GM18520 (cell line): Measurements from ENCODE around the gene SLC22A17.

Source experiments
- ATAC-seq: cut with Tn5 transposase; IDR thresholded peaks from one replicate; pipeline ENCODE4 v1.9.1; 2021; ENCODE audit not compliant: unreplicated experiment

Gene SLC22A17

DNA sequence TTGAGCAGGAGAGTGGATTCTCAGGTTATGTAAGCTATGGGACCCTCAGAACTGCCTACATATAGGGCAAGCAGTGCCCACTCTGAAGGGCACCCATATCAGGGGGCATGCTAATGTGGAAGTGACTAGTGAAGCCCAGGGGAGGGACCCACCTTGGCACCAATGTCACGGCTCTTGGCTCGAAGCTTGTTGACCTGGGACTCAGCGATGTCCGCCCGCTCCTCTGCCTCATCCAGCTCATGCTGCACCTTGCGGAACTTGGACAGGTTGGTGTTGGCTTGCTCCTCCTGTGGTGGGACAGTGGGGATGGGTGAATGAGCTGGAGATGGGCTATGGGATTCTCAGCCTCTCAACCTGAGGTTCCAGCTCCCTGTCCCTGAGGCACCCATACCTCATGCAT lies 29.6 kb upstream of the SLC22A17 start:
- no peak for ATAC-seq

- no peak for ATAC-seq
Observed at GRCh38 chr14:23381871-23382270, 29.2 kb upstream of the SLC22A17 start.

DNA sequence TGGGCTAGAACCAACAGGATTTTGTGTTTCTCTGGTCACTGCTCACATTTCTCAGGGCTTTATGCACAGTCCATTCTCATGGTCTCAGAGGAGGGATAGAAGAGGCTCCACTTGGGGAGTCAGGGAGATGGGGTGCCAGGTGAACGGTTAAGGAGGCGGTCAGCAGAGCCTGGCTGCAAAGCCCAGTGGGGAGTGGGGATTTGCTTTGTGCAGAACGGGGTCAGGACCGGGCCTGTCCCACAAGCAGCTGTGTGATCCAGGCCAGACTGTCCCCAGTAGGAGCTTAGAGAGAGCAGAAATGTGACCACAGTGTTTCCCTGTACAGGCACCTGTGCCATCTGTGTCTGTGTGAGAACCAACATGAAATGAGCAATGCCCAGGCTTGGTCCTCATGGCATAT lies 28.3 kb upstream of the SLC22A17 start:
- ATAC-seq: no peak

- ATAC-seq: no peak
Observed at GRCh38 chr14:23380197-23380914, 27.7 kb upstream of the SLC22A17 start.

DNA sequence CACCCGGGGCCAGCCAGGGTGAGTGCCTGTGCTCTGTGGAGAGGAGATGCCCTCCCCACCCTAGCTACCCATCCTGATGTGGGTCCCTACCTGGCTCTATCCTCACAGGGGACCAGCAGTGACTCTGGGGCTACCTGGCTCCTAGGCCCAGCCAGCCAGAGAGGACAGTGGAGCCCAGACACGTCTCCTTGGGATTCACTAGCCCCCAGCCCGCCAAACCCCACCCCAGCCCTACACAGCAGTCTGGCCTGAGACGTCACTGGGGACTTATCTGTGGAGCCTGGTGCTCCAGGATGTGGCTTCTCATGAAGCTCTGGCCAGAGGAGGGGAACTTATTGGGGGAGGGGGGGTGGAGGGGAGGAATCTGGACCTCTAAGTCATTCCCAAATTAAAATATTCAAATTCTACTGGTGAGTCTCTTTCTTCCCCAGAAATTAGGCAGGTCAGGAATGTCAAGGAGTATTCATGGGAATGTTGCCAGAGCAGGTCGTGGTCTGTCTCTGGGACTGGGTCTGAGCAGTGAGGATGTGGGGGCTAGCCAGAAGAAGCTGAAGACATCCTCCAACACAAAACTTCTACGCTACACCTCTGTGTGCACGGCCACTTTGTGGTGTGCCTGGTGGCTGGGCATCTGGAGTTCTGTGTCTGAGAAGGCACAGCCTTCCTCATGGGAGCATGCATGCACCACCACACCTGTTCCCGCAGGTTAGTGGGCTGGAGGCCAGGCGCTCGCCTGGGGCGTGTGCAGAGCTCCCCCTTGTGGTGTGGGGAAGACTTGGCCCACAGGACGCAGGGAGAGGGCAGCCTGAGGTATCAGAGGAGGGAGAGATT lies 26.9 kb upstream of the SLC22A17 start:
- no peak for ATAC-seq

DNA sequence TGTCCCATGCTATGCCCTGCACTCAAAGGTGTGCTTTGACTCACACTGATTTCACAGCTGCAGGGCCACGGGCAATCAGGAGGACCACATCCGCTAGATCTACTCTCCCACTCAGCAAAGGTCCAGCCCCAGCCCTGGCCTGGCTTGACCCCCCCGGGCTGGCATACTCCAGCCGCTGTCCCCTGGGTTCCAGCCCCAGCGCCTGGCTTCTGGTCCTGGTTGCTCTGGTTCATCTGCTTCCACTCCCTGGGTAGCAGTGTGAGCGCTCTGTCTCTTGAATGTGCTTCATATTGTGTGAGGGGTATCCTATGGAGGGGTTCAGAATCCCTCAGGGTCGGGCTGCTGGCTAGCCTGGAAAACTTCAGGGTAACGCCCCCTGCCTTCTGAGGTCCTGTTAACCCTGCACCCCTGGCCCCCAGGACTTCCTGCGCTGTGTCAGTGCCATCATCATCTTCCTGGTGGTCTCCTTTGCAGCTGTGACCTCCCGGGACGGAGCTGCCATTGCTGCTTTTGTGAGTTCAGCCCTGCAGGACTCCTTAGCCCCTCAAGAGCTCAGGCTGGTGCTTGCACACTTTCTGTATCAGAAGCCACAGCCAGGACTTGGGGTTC lies 26.0 kb upstream of the SLC22A17 start:
- no peak for ATAC-seq

GRCh38 chr14:23377573-23378563 lies 25.2 kb upstream of the SLC22A17 start:
- ATAC-seq: no peak

DNA sequence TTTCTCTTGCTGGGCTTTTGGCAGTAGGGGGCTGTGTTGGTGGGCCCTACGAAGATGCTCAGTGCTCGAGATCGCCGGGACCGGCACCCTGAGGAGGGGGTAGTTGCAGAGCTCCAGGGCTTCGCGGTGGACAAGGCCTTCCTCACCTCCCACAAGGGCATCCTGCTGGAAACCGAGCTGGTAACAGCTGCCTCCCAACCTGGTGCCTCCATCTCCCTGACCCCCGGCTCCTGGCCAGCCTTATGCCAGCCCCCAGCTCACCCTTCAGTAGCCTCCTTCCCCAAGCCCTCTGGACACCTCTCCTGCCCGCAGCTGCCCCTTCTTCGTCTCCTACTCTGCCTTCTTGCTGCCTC lies 24.5 kb upstream of the SLC22A17 start:
- no peak for ATAC-seq

DNA sequence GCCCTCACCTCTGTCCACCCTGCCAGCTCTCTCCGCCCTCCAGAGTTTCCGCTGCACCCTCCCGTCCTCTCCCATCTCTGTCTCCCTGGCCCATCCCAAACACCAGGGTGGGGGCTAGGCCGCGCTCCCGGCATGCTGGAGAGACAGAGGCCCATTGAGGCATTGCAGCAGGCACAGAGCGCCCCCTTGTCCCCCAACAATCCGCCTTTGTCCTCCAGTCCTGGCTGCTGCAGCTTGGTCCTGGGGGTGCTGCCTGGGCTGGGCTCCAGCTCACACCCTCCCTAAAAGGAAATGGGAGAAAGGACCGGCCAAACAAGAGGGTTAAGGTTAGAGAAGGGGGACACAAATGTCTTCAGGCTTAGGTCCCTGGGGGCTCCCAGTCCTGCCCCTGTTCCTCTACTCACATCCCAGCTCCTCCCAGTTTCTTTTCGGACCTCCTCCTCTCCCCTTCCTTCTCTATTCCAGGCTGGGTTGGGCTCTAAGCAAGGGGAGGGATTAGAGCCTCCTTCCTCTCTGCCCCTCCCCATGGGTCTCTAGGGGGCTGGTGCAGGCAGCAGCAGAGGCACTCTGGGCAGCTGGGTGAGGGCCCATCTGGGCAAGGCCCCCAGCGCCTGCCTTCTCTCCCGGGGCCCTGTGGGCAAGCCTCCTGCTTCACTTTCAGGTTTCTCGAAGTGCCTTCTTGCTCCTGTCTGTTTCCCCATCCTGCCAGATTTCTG lies 24.0 kb upstream of the SLC22A17 start, which contains the start of gene CMTM5:
CMTM5 (plus strand) TSS at position 565 of the 716 bp plus-strand sequence. CDS start 206 bp downstream, outside the sequence.
- no peak for ATAC-seq

- ATAC-seq: no peak
Observed at GRCh38 chr14:23375527-23376251, 23.0 kb upstream of the SLC22A17 start.

GRCh38 chr14:23373041-23373440 lies 20.4 kb upstream of the SLC22A17 start:
- ATAC-seq: no peak

GRCh38 chr14:23372509-23372908 lies 19.8 kb upstream of the SLC22A17 start, which contains the start of gene IL25:
IL25 (plus strand) TSS chr14:23372809.
- no peak for ATAC-seq

- no peak for ATAC-seq
Observed at GRCh38 chr14:23371865-23372264, 19.2 kb upstream of the SLC22A17 start.

DNA sequence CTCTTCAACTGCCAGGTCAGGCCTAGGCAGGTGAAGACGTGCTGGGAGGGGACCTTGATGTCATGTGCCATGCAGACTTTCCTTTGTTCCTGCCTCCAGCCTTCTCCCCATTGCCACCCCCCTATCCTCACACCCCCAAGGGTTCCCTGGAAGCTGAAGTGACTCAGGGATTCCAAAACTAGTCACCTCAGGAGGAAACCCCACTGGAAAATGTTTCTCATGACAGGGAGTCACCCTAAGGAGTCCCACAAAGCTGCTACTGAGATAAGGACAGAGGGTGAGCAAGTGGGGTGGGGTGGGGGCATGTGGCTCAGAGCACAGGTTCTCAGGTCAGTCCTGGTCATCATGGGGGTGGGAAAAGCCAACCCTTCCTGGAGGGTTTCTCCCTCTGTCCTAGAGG lies 17.5 kb upstream of the SLC22A17 start:
- no peak for ATAC-seq

- ATAC-seq: no peak
Observed at GRCh38 chr14:23366426-23366921, 13.8 kb upstream of the SLC22A17 start.

DNA sequence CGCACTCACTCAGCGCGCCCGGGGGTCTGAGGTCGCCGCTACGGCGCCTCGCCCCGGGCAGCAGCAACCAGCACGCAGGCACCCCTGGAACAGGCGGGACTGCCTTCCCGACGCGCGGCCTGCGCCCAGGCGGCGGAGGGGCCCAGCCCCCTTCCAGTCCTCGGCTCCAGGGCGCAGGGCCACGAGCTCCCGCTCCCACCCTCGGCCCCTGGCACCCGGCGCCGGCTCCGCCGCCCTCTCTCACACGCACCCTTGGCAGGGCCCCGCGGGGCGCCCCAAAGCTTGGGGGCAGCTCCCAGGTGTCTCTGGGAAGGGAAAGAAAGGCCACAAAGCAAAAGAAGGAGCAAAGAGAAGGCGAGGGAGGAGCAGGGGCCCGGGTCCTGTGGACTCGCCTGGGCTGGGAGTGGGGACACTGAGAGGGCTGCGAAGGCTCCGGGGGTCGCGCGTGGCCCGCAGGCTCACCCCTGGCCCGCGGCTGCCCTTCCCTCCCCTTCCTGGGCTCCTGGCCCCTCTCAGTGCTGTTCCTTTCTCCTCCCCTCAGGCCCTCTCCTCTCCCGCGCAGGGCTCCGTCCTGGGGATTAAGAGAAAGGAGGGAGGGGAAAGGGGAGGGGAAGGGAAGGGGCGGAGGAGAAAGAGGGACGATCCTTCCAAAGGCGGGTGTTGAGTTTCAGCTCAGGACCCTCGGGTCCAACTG lies 13.2 kb upstream of the SLC22A17 start:
- no peak for ATAC-seq

GRCh38 chr14:23365036-23365731 lies 12.5 kb upstream of the SLC22A17 start, which contains the start of gene EFS:
EFS (minus strand) TSS chr14:23365172; CDS start chr14:23365025, 147 bp downstream.
- no peak for ATAC-seq
